ENCODE measurements around the gene C5orf58.

Gene C5orf58

DNA sequence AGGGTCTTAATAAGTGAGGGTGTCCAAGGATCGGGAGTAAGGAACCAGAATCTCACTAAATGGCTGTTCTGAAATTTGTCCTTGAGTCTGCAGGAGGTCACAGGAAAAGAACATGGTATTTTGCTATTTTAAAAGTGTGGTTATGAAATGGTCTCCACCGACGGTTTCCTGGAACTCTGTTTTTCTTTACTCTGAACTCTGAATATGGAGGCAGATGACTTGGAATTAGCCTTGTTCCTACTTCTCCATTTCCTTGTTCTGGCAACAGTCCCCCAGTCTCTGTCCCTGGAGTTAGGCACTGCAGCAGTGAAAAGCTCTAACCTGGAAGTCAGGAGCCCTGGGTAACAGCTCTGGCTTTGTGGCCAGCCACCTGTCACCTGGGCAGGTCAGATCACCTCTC is 46.6 kb upstream of the C5orf58 start:
- POLR2A ChIA-PET, result no interaction called here
- H3K27ac ChIP-seq (ENCODE audit: extremely low read depth, low read depth, low read length), result no peak overlapping the region

DNA sequence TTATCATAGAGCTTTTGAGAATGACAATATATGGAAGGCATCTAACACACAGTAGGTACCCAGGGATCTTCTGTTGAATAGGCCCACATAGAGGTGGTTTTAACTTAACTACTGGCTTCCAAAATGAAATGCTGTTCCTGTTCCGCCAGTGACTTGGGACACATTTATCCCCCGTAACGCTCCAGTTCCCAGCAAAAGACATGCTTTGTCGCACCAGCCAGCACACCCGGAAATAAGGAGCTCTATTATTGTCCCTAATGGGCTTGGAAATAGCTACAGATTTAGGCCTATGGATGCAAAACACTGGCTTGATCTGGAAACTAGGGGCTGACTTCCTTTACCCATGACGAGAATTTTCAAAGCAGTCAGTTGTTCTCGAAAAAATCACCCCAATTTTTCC is 45.9 kb upstream of the C5orf58 start:
- Histone ChIP-seq H3K27ac (ENCODE audit: extremely low read depth, low read depth, low read length) (no peak overlapping the region), H3K4me1 (ENCODE audit: control insufficient read depth, insufficient read depth, low read length) (no peaks in the 10 kb centered on the region), H3K9me3 (ENCODE audit: control insufficient read depth, insufficient read depth, low read depth, low read length) (no peaks in the 10 kb centered on the region), H3K36me3 (ENCODE audit: control insufficient read depth in 2 of 2, insufficient read depth in 1 of 2, low read length in 2 of 2) (no peaks in the 10 kb centered on the region), H3K4me3 (ENCODE audit: low read depth, low read length) (no peak overlapping the region)
- no peak for TF ChIP-seq ZNF133 (tag by site-specific recombination; IDR thresholded peaks at IDR 0.05)
- TF ChIP-seq ZNF544 (tag by site-specific recombination; IDR thresholded peaks at IDR 0.05), result no peak
- TF ChIP-seq, protein P1, sequence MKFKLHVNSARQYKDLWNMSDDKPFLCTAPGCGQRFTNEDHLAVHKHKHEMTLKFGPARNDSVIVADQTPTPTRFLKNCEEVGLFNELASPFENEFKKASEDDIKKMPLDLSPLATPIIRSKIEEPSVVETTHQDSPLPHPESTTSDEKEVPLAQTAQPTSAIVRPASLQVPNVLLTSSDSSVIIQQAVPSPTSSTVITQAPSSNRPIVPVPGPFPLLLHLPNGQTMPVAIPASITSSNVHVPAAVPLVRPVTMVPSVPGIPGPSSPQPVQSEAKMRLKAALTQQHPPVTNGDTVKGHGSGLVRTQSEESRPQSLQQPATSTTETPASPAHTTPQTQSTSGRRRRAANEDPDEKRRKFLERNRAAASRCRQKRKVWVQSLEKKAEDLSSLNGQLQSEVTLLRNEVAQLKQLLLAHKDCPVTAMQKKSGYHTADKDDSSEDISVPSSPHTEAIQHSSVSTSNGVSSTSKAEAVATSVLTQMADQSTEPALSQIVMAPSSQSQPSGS (tag by site-specific recombination; IDR thresholded peaks at IDR 0.05; ENCODE audit: low read depth), result no peak
- no peak for TF ChIP-seq ZNF404 (tag by site-specific recombination; IDR thresholded peaks at IDR 0.05)
- TF ChIP-seq, protein P2, sequence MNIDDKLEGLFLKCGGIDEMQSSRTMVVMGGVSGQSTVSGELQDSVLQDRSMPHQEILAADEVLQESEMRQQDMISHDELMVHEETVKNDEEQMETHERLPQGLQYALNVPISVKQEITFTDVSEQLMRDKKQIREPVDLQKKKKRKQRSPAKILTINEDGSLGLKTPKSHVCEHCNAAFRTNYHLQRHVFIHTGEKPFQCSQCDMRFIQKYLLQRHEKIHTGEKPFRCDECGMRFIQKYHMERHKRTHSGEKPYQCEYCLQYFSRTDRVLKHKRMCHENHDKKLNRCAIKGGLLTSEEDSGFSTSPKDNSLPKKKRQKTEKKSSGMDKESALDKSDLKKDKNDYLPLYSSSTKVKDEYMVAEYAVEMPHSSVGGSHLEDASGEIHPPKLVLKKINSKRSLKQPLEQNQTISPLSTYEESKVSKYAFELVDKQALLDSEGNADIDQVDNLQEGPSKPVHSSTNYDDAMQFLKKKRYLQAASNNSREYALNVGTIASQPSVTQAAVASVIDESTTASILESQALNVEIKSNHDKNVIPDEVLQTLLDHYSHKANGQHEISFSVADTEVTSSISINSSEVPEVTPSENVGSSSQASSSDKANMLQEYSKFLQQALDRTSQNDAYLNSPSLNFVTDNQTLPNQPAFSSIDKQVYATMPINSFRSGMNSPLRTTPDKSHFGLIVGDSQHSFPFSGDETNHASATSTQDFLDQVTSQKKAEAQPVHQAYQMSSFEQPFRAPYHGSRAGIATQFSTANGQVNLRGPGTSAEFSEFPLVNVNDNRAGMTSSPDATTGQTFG (tag by site-specific recombination; IDR thresholded peaks at IDR 0.05; ENCODE audit: borderline replicate concordance), result no peak
- no peak for TF ChIP-seq ZNF423 (tag by site-specific recombination; IDR thresholded peaks at IDR 0.05)
- TF ChIP-seq ZNF624 (tag by site-specific recombination; IDR thresholded peaks at IDR 0.05), result no peak
- TF ChIP-seq, protein P3, sequence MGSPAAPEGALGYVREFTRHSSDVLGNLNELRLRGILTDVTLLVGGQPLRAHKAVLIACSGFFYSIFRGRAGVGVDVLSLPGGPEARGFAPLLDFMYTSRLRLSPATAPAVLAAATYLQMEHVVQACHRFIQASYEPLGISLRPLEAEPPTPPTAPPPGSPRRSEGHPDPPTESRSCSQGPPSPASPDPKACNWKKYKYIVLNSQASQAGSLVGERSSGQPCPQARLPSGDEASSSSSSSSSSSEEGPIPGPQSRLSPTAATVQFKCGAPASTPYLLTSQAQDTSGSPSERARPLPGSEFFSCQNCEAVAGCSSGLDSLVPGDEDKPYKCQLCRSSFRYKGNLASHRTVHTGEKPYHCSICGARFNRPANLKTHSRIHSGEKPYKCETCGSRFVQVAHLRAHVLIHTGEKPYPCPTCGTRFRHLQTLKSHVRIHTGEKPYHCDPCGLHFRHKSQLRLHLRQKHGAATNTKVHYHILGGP (tag by site-specific recombination; IDR thresholded peaks at IDR 0.05), result no peak
- TF ChIP-seq ZNF514 (tag by site-specific recombination; IDR thresholded peaks at IDR 0.05), result no peak
- no peak for TF ChIP-seq ZFP41 (tag by site-specific recombination; IDR thresholded peaks at IDR 0.05; ENCODE audit: borderline replicate concordance)
- TF ChIP-seq ZNF214 (tag by site-specific recombination; IDR thresholded peaks at IDR 0.05; ENCODE audit: borderline replicate concordance), result no peak
- TF ChIP-seq KLF9 (tag by site-specific recombination; IDR thresholded peaks at IDR 0.05; ENCODE audit: low read depth), result no peak
- no peak for TF ChIP-seq ZNF664 (tag by site-specific recombination; IDR thresholded peaks at IDR 0.05)
- TF ChIP-seq ZNF785 (tag by site-specific recombination; IDR thresholded peaks at IDR 0.05), result no peak
- no peak for TF ChIP-seq IKZF3 (tag by site-specific recombination; IDR thresholded peaks at IDR 0.05)
- TF ChIP-seq GLI2 (tag by site-specific recombination; IDR thresholded peaks at IDR 0.05; ENCODE audit: borderline replicate concordance, low read depth), result no peak
- TF ChIP-seq ZNF707 (tag by site-specific recombination; IDR thresholded peaks at IDR 0.05), result no peak
- TF ChIP-seq BCL11A (tag by site-specific recombination; IDR thresholded peaks at IDR 0.05; ENCODE audit: low read depth), result no peak
- TF ChIP-seq HOXD13 (CRISPR knock-in tag; IDR thresholded peaks at IDR 0.05; ENCODE audit: borderline replicate concordance), result no peak
- TF ChIP-seq, protein P4, sequence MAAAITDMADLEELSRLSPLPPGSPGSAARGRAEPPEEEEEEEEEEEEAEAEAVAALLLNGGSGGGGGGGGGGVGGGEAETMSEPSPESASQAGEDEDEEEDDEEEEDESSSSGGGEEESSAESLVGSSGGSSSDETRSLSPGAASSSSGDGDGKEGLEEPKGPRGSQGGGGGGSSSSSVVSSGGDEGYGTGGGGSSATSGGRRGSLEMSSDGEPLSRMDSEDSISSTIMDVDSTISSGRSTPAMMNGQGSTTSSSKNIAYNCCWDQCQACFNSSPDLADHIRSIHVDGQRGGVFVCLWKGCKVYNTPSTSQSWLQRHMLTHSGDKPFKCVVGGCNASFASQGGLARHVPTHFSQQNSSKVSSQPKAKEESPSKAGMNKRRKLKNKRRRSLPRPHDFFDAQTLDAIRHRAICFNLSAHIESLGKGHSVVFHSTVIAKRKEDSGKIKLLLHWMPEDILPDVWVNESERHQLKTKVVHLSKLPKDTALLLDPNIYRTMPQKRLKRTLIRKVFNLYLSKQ (tag by site-specific recombination; IDR thresholded peaks at IDR 0.05; ENCODE audit: borderline replicate concordance), result no peak
- ChIA-PET CTCF (interaction anchor here (9.2 kb wide), 1 partner anchor 87 kb away, joined by 169 read pairs; no protein-coding TSS in a partner anchor), POLR2A (no interaction called here)

More for the DNA sequence above, 46.6 kb upstream of the C5orf58 start:
- Histone ChIP-seq H3K4me3 (ENCODE audit: low read depth, low read length) (no peak overlapping the region), H3K36me3 (ENCODE audit: control insufficient read depth in 2 of 2, insufficient read depth in 1 of 2, low read length in 2 of 2) (no peaks in the 10 kb centered on the region), H3K9me3 (ENCODE audit: control insufficient read depth, insufficient read depth, low read depth, low read length) (no peaks in the 10 kb centered on the region), H3K4me1 (ENCODE audit: control insufficient read depth, insufficient read depth, low read length) (no peaks in the 10 kb centered on the region)
- CTCF ChIA-PET, result interaction anchor here (1.0 to 9.2 kb wide), 3 partner anchors 10 to 86 kb away, joined by 4 to 169 read pairs (median 27); no protein-coding TSS in a partner anchor
- TF ChIP-seq ZNF530 (tag by site-specific recombination; IDR thresholded peaks at IDR 0.05; ENCODE audit: low read depth) (no peak), ZNF133 (tag by site-specific recombination; IDR thresholded peaks at IDR 0.05) (no peak), ZNF776 (tag by site-specific recombination; IDR thresholded peaks at IDR 0.05; ENCODE audit: borderline replicate concordance) (no peak)
- TF ChIP-seq, protein P5, sequence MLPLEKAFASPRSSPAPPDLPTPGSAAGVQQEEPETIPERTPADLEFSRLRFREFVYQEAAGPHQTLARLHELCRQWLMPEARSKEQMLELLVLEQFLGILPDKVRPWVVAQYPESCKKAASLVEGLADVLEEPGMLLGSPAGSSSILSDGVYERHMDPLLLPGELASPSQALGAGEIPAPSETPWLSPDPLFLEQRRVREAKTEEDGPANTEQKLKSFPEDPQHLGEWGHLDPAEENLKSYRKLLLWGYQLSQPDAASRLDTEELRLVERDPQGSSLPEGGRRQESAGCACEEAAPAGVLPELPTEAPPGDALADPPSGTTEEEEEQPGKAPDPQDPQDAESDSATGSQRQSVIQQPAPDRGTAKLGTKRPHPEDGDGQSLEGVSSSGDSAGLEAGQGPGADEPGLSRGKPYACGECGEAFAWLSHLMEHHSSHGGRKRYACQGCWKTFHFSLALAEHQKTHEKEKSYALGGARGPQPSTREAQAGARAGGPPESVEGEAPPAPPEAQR (tag by site-specific recombination; IDR thresholded peaks at IDR 0.05), result no peak
